ENCODE measurements around the gene SYT8. TPM values are rescaled to one million over a fixed set of nuclear protein-coding genes. Genes with fewer than 3 reads are reported as not detected.
"Not testable (repeated sequence)": the region's sequence is repeated elsewhere in the genome, so short reads cannot be mapped to it uniquely, and the experiment has no call there.

The SYT8 gene
- total RNA-seq = not detected

- ATAC-seq (no peak), DNase-seq (no peak)
- Mint-ChIP-seq H3K9me3 (no peaks in the 10 kb centered on the region), H3K27me3 (ENCODE audit: low read depth) (peaks cover 12% of the 10 kb centered on the region), H3K36me3 (ENCODE audit: insufficient read depth) (no peaks in the 10 kb centered on the region), H3K4me1 (ENCODE audit: low read depth) (peaks cover 5% of the 10 kb centered on the region), H3K4me3 (no peak within 1 kb of the TSS)
These were observed at the start of gene SYT8 for GRCh38 chr11:1834779-1835670. TSS of gene SYT8 (plus strand) at chr11:1834990. CDS start at chr11:1835106, 116 bp downstream.

GRCh38 chr11:1785749-1786413, 48.9 kb upstream of the SYT8 start:
- ATAC-seq = no peak
- no peaks in the 10 kb centered on the region for H3K4me1 Mint-ChIP-seq (ENCODE audit: low read depth)
- no peaks in the 10 kb centered on the region for H3K36me3 Mint-ChIP-seq (ENCODE audit: insufficient read depth)
- no peaks in the 10 kb centered on the region for H3K9me3 Mint-ChIP-seq
- H3K4me3 Mint-ChIP-seq = no peak overlapping the region
- no peaks in the 10 kb centered on the region for H3K27me3 Mint-ChIP-seq (ENCODE audit: low read depth)
- DNase-seq = no peak

- no peak overlapping the region for H3K4me3 Mint-ChIP-seq
- H3K4me1 Mint-ChIP-seq (ENCODE audit: low read depth) = no peaks in the 10 kb centered on the region
- ATAC-seq (no peak), DNase-seq (no peak)
- H3K9me3 Mint-ChIP-seq = no peaks in the 10 kb centered on the region
- no peaks in the 10 kb centered on the region for H3K36me3 Mint-ChIP-seq (ENCODE audit: insufficient read depth)
- H3K27me3 Mint-ChIP-seq (ENCODE audit: low read depth) = no peaks in the 10 kb centered on the region
These were observed 48.3 kb upstream of the SYT8 start for GRCh38 chr11:1786466-1786865.

- Mint-ChIP-seq H3K4me3 (no peak overlapping the region), H3K36me3 (ENCODE audit: insufficient read depth) (no peaks in the 10 kb centered on the region), H3K4me1 (ENCODE audit: low read depth) (peaks cover 3% of the 10 kb centered on the region), H3K27me3 (ENCODE audit: low read depth) (peaks cover 11% of the 10 kb centered on the region), H3K9me3 (peaks cover 6% of the 10 kb centered on the region)
- DNase-seq = no peak
- ATAC-seq = no peak
These were observed 42.9 kb upstream of the SYT8 start for GRCh38 chr11:1791912-1792311.

- ATAC-seq (no peak), DNase-seq (no peak)
- Mint-ChIP-seq H3K27me3 (ENCODE audit: low read depth) (peaks cover 13% of the 10 kb centered on the region), H3K4me3 (peak overlapping the region; percentile 14), H3K4me1 (ENCODE audit: low read depth) (peaks cover 3% of the 10 kb centered on the region), H3K36me3 (ENCODE audit: insufficient read depth) (no peaks in the 10 kb centered on the region), H3K9me3 (peaks cover 6% of the 10 kb centered on the region)
These were observed 42.3 kb upstream of the SYT8 start for GRCh38 chr11:1792461-1792860.

GRCh38 chr11:1793081-1793480, 41.7 kb upstream of the SYT8 start:
- H3K9me3 Mint-ChIP-seq = peaks cover 6% of the 10 kb centered on the region
- DNase-seq = no peak
- no peaks in the 10 kb centered on the region for H3K36me3 Mint-ChIP-seq (ENCODE audit: insufficient read depth)
- peaks cover 18% of the 10 kb centered on the region for H3K27me3 Mint-ChIP-seq (ENCODE audit: low read depth)
- H3K4me1 Mint-ChIP-seq (ENCODE audit: low read depth) = peaks cover 3% of the 10 kb centered on the region
- ATAC-seq = no peak
- no peak overlapping the region for H3K4me3 Mint-ChIP-seq

- Mint-ChIP-seq H3K36me3 (ENCODE audit: insufficient read depth) (no peaks in the 10 kb centered on the region), H3K9me3 (peaks cover 6% of the 10 kb centered on the region), H3K4me1 (ENCODE audit: low read depth) (peaks cover 3% of the 10 kb centered on the region), H3K4me3 (no peak overlapping the region), H3K27me3 (ENCODE audit: low read depth) (peaks cover 34% of the 10 kb centered on the region)
- no peak for DNase-seq
- ATAC-seq = no peak
These were observed 38.3 kb upstream of the SYT8 start for GRCh38 chr11:1796413-1797011.

- Mint-ChIP-seq H3K4me1 (ENCODE audit: low read depth) (peaks cover 1% of the 10 kb centered on the region), H3K27me3 (ENCODE audit: low read depth) (peaks cover 38% of the 10 kb centered on the region), H3K9me3 (peaks cover 5% of the 10 kb centered on the region), H3K36me3 (ENCODE audit: insufficient read depth) (no peaks in the 10 kb centered on the region), H3K4me3 (no peak overlapping the region)
- no peak for ATAC-seq
- DNase-seq = no peak
These were observed 37.2 kb upstream of the SYT8 start for GRCh38 chr11:1797391-1798125.

- DNase-seq = no peak
- H3K9me3 Mint-ChIP-seq = no peaks in the 10 kb centered on the region
- no peaks in the 10 kb centered on the region for H3K36me3 Mint-ChIP-seq (ENCODE audit: insufficient read depth)
- no peak for ATAC-seq
- no peak overlapping the region for H3K4me3 Mint-ChIP-seq
- no peaks in the 10 kb centered on the region for H3K4me1 Mint-ChIP-seq (ENCODE audit: low read depth)
- H3K27me3 Mint-ChIP-seq (ENCODE audit: low read depth) = peaks cover 43% of the 10 kb centered on the region
These were observed 31.5 kb upstream of the SYT8 start for GRCh38 chr11:1803246-1803645.

- not testable (repeated sequence) for H3K4me3 Mint-ChIP-seq; DNase-seq; H3K4me1 Mint-ChIP-seq (ENCODE audit: low read depth); H3K9me3 Mint-ChIP-seq; H3K36me3 Mint-ChIP-seq (ENCODE audit: insufficient read depth); ATAC-seq
- H3K27me3 Mint-ChIP-seq (ENCODE audit: low read depth) = peaks cover 41% of the 10 kb centered on the region
These were observed 30.8 kb upstream of the SYT8 start for GRCh38 chr11:1803835-1804519.

GRCh38 chr11:1805525-1805924, 29.3 kb upstream of the SYT8 start:
- no peak for DNase-seq
- Mint-ChIP-seq H3K4me1 (ENCODE audit: low read depth) (no peaks in the 10 kb centered on the region), H3K27me3 (ENCODE audit: low read depth) (peaks cover 39% of the 10 kb centered on the region), H3K36me3 (ENCODE audit: insufficient read depth) (no peaks in the 10 kb centered on the region), H3K4me3 (no peak overlapping the region), H3K9me3 (no peaks in the 10 kb centered on the region)
- no peak for ATAC-seq

GRCh38 chr11:1807264-1807995, 27.4 kb upstream of the SYT8 start:
- Mint-ChIP-seq H3K36me3 (ENCODE audit: insufficient read depth) (no peaks in the 10 kb centered on the region), H3K27me3 (ENCODE audit: low read depth) (peaks cover 27% of the 10 kb centered on the region), H3K9me3 (no peaks in the 10 kb centered on the region), H3K4me1 (ENCODE audit: low read depth) (no peaks in the 10 kb centered on the region), H3K4me3 (no peak overlapping the region)
- no peak for ATAC-seq
- no peak for DNase-seq

- no peaks in the 10 kb centered on the region for H3K9me3 Mint-ChIP-seq
- DNase-seq = no peak
- H3K4me1 Mint-ChIP-seq (ENCODE audit: low read depth) = no peaks in the 10 kb centered on the region
- ATAC-seq = no peak
- peaks cover 17% of the 10 kb centered on the region for H3K27me3 Mint-ChIP-seq (ENCODE audit: low read depth)
- no peak overlapping the region for H3K4me3 Mint-ChIP-seq
- no peaks in the 10 kb centered on the region for H3K36me3 Mint-ChIP-seq (ENCODE audit: insufficient read depth)
These were observed 24.0 kb upstream of the SYT8 start for GRCh38 chr11:1810761-1811160.

Measured in activated T-cell treated with anti-CD3 and anti-CD28 coated beads, Interleukin-2, amount 50 U/mL, for 4 hours (primary cell).